ENCODE results near the gene MAGI2.

Gene MAGI2

GRCh38 chr7:79118143-79118542 is 335.3 kb downstream of the MAGI2 start:
- DNase-seq (ENCODE audit: low spot score): no peak
- TF ChIP-seq CTCF (IDR thresholded peaks at IDR 0.05; ENCODE audit: borderline replicate concordance, control extremely low read depth, extremely low read depth, insufficient read depth, missing control alignments): no peak
- in situ Hi-C loops (cut with MboI; ENCODE audit: low sequenced_read_pairs, unreplicated experiment): no loop called here

GRCh38 chr7:79096361-79096805 is 357.1 kb downstream of the MAGI2 start:
- no peak for DNase-seq (ENCODE audit: low spot score)
- no peak for TF ChIP-seq CTCF (IDR thresholded peaks at IDR 0.05; ENCODE audit: borderline replicate concordance, control extremely low read depth, extremely low read depth, insufficient read depth, missing control alignments)
- in situ Hi-C loops (cut with MboI; ENCODE audit: low sequenced_read_pairs, unreplicated experiment): no loop called here

GRCh38 chr7:79093421-79093820 is 360.0 kb downstream of the MAGI2 start:
- DNase-seq (ENCODE audit: low spot score): no peak
- no peak for TF ChIP-seq CTCF (IDR thresholded peaks at IDR 0.05; ENCODE audit: borderline replicate concordance, control extremely low read depth, extremely low read depth, insufficient read depth, missing control alignments)
- in situ Hi-C loops (cut with MboI; ENCODE audit: low sequenced_read_pairs, unreplicated experiment): no loop called here

- no peak for TF ChIP-seq CTCF (IDR thresholded peaks at IDR 0.05; ENCODE audit: borderline replicate concordance, control extremely low read depth, extremely low read depth, insufficient read depth, missing control alignments)
- in situ Hi-C loops (cut with MboI; ENCODE audit: low sequenced_read_pairs, unreplicated experiment): no loop called here
- no peak for DNase-seq (ENCODE audit: low spot score)
Measured at GRCh38 chr7:79091661-79092060, 361.8 kb downstream of the MAGI2 start.

- no peak for DNase-seq (ENCODE audit: low spot score)
Measured at GRCh38 chr7:79091011-79091410, 362.5 kb downstream of the MAGI2 start.

GRCh38 chr7:79090543-79090942 is 362.9 kb downstream of the MAGI2 start:
- TF ChIP-seq CTCF (IDR thresholded peaks at IDR 0.05; ENCODE audit: borderline replicate concordance, control extremely low read depth, extremely low read depth, insufficient read depth, missing control alignments): no peak
- DNase-seq (ENCODE audit: low spot score): no peak
- in situ Hi-C loops (cut with MboI; ENCODE audit: low sequenced_read_pairs, unreplicated experiment): no loop called here

More at GRCh38 chr7:79091011-79091410, 362.5 kb downstream of the MAGI2 start:
- in situ Hi-C loops (cut with MboI; ENCODE audit: low sequenced_read_pairs, unreplicated experiment): no loop called here
- no peak for TF ChIP-seq CTCF (IDR thresholded peaks at IDR 0.05; ENCODE audit: borderline replicate concordance, control extremely low read depth, extremely low read depth, insufficient read depth, missing control alignments)

- in situ Hi-C loops (cut with MboI; ENCODE audit: low sequenced_read_pairs, unreplicated experiment): no loop called here
- TF ChIP-seq CTCF (IDR thresholded peaks at IDR 0.05; ENCODE audit: borderline replicate concordance, control extremely low read depth, extremely low read depth, insufficient read depth, missing control alignments): no peak
Measured at GRCh38 chr7:79084423-79084822, 369.0 kb downstream of the MAGI2 start.

More at GRCh38 chr7:79084423-79084822, 369.0 kb downstream of the MAGI2 start:
- no peak for DNase-seq (ENCODE audit: low spot score)

Measured in GM13976 (cell line).